Erythroblast (primary cell): ENCODE measurements around the gene DTNB.

ENCODE experiments used
- GATA1 ChIP-seq: IDR thresholded peaks from 2 replicates; pipeline ENCODE4 v1.6.1; 2011; ENCODE audit warnings: low read depth, mild to moderate bottlenecking, control low read depth, low read length, moderate library complexity
- POLR2A ChIP-seq: IDR thresholded peaks from 2 replicates; pipeline ENCODE4 v1.6.1; 2011; ENCODE audit warnings: mild to moderate bottlenecking, low read length

DNA sequence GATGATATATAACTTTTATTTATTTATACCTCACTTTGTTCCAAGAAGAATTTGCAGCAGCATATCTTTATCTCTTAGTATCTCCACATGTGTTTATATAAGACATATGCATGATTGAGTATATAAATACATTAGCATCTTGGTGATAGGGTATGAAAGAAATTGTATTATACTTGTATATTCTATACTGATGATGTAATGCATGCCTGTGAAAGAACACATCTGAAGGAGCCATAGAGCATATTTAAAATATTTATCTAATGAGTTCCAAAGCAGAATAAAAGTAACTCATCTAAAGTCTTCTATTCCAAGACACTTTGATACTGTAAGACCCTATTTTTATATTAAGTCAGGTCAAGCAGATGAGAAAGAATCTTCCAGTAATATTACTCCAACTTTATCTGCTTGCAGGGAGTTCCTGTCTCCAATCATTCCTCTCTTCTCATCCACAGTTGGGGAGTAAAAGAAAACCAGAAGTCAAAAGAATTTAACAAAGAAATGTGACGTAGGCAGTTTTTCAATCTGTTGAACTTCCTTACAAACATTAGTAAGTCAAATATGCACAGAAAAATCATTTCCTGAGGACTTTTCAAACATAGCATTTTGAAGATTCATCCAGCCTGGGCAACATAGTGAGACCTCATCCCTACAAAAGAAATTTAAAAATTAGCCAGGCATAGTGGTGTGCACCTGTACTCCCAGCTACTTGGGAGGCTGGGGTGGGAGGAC lies 76.7 kb downstream of the DTNB start:
- TF ChIP-seq POLR2A (no peak), GATA1 (no peak)
